GM12878 (cell line): ENCODE data around the gene PRMT1. TPM values are rescaled to one million over a fixed set of nuclear protein-coding genes. Genes with fewer than 3 reads are reported as not detected.

ENCODE experiments used
- ASH2L ChIP-seq: fragments of 300-600, 200-600 bp; sonication (generic); IDR thresholded peaks from 2 replicates; pipeline ENCODE4 v1.6.1; 2017; ENCODE audit warnings: low read depth, mild to moderate bottlenecking, borderline replicate concordance
- CHD2 ChIP-seq: IDR thresholded peaks from 2 replicates; pipeline ENCODE4 v1.6.1; 2011; ENCODE audit warnings: low read depth, low read length, improper control_type of control experiment, borderline replicate concordance
- ESRRA ChIP-seq: IDR thresholded peaks from 2 replicates; pipeline ENCODE4 v1.6.1; 2012; ENCODE audit warnings: mild to moderate bottlenecking, low read length, improper control_type of control experiment
- EZH2 ChIP-seq: IDR thresholded peaks from 2 replicates; pipeline ENCODE4 v1.6.1; 2012; ENCODE audit warnings: low read depth, mild to moderate bottlenecking, control low read depth, inconsistent platforms, low read length, borderline replicate concordance; ENCODE audit not compliant: control insufficient read depth
- FOXM1 ChIP-seq: IDR thresholded peaks from 2 replicates; pipeline ENCODE4 v1.6.1; 2012; ENCODE audit warnings: low read depth, mild to moderate bottlenecking, inconsistent platforms, low read length, moderate library complexity
- HCFC1 ChIP-seq: fragments of 150-350 bp; IDR thresholded peaks from 2 replicates; pipeline ENCODE4 v1.6.1; 2014; ENCODE audit warnings: low read length
- HDAC6 ChIP-seq: fragments of 200-600 bp; sonication (generic); IDR thresholded peaks from one replicate; pipeline ENCODE4 v1.8.0; 2017; ENCODE audit warnings: antibody characterized with exemption; ENCODE audit not compliant: unreplicated experiment
- HDGF ChIP-seq: fragments of 450-650 bp; IDR thresholded peaks from 2 replicates; pipeline ENCODE4 v1.6.1; 2016; ENCODE audit warnings: antibody characterized with exemption
- IKZF2 ChIP-seq, 2 experiments: fragments of 450-650 bp; IDR thresholded peaks; 2 replicates each; pipeline ENCODE4 v1.6.1; 2017; ENCODE audit warnings: mild to moderate bottlenecking in 2 of 2, moderate library complexity in 2 of 2
- NR2C1 ChIP-seq: fragments of 450-650 bp; IDR thresholded peaks from 2 replicates; pipeline ENCODE4 v1.6.1; 2017; ENCODE audit warnings: antibody characterized with exemption, mild to moderate bottlenecking, moderate library complexity
- NR2C2 ChIP-seq: IDR thresholded peaks from 2 replicates; pipeline ENCODE4 v1.6.1; 2011; ENCODE audit warnings: borderline replicate concordance, low read depth; ENCODE audit not compliant: control insufficient read depth, insufficient read length
- SMAD5 ChIP-seq: IDR thresholded peaks from 2 replicates; pipeline ENCODE4 v1.6.1; 2016; ENCODE audit warnings: antibody characterized with exemption, low read depth
- SPI1 ChIP-seq: IDR thresholded peaks from 2 replicates; pipeline ENCODE4 v1.6.1; 2011; ENCODE audit warnings: low read depth, mild to moderate bottlenecking, low read length, moderate library complexity, borderline replicate concordance; ENCODE audit not compliant: insufficient read depth
- STAT1 ChIP-seq: fragments of 450-650 bp; conservative IDR thresholded peaks from 2 replicates; pipeline ENCODE4 v1.6.1; 2014; ENCODE audit warnings: antibody characterized with exemption, mild to moderate bottlenecking
- TCF7 ChIP-seq: IDR thresholded peaks from 2 replicates; pipeline ENCODE4 v1.6.1; 2014; ENCODE audit warnings: antibody characterized with exemption, borderline replicate concordance
- ZNF384 ChIP-seq: IDR thresholded peaks from 2 replicates; pipeline ENCODE4 v1.6.1; 2012; ENCODE audit warnings: low read depth, mild to moderate bottlenecking, low read length, improper control_type of control experiment, borderline replicate concordance
- ZSCAN29 ChIP-seq: fragments of 450-650 bp; IDR thresholded peaks from 2 replicates; pipeline ENCODE4 v1.6.1; 2017; ENCODE audit warnings: mild to moderate bottlenecking, moderate library complexity
- polyA plus RNA-seq, 11 experiments: library from polyadenylated mRNA; depleted of rRNA in 4 of 11; unstranded in 6 of 11; stranded (reverse) in 5 of 11; fragments of >200 nt; fragmentation: Nextera tagmentation in 4 of 11; fragmentation: Illumina TruSeq in 1 of 11; extraction: Ambion mirVana in 4 of 11; extraction: Trizol in 1 of 11; gene quantifications; 1 replicate in 1 of 11; 2 replicates in 10 of 11; pipeline versions ENCODE4 v1.2.1 to v1.2.3, GENCODE V29; 2011 to 2016; ENCODE audit warnings: inconsistent platforms in 2 of 11, missing spikeins in 2 of 11, low read depth in 1 of 11
- total RNA-seq, 4 experiments: library from RNA; depleted of rRNA in 3 of 4; stranded (reverse); fragments of >200 nt in 3 of 4; fragmentation: Illumina TruSeq in 1 of 4; extraction: Trizol in 1 of 4; gene quantifications; 2 replicates each; pipeline versions ENCODE4 v1.2.1 to v1.2.3, GENCODE V29; 2013 to 2021
- TF ChIP-seq, protein P1 (sequence below): IDR thresholded peaks from 2 replicates; pipeline ENCODE4 v1.6.1; 2012; ENCODE audit warnings: low read depth, low read length, improper control_type of control experiment
- TF ChIP-seq, protein P2 (sequence below): fragments of 450-650 bp; IDR thresholded peaks from 2 replicates; pipeline ENCODE4 v1.6.1; 2016; ENCODE audit warnings: mild to moderate bottlenecking, moderate library complexity, borderline replicate concordance
- TF ChIP-seq, protein P3 (sequence below): fragments of 450-650 bp; IDR thresholded peaks from 2 replicates; pipeline ENCODE4 v1.6.1; 2018; ENCODE audit warnings: mild to moderate bottlenecking, low read depth, moderate library complexity; ENCODE audit not compliant: partially characterized antibody
- TF ChIP-seq, protein P4 (sequence below): fragments of 450-650 bp; IDR thresholded peaks from 2 replicates; pipeline ENCODE4 v1.6.1; 2016; ENCODE audit warnings: mild to moderate bottlenecking

PRMT1 gene
- total and polyA plus RNA-seq, 10 of the 15 experiments (the other 5 are each of a cell fraction or from before 2014, with no cell fraction given), result 19.9 to 667 (median 444) TPM

DNA sequence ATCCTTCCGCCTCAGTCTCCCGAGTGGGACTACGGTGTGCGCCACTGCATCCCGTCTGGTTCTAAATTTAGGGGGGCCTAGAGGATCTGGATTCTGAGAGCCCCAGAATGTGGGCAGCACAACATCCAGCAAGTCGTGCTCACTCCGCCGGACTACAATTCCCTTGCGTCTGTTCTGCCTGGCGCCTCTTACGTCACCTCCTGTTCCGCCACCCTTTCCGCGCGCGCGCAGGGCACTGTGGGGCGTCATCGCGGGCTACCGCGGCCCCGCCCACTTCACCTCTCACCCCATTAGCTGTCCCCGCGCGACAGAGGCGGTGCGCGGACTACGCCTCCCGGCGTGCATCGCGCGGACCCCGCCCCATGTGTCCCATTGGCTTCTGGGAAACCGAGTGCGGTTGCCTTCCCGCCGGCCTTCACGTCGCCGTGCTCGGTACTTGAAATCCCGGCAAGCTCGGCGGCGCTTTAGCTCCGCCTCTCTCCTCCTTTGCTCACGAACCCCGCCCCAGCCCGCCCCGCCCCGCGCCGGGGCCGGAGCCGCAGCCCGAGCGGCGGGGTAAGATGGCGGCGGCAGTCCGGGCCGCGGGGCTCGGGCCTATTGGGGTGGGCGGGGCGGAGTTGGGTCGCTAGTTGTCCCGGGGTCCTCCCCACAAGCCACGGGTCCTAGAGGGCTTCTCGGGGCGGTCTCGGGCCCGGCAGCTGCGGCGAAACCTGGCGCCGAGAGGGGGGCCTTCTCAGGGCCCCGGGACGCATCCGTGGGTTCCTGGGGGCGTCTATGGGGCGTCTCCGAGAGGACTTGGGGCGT, 35.2 kb upstream of the PRMT1 start, which contains the start of gene SCAF1 (continued):
- TF ChIP-seq NR2C2 (peak; percentile 64), SMAD5 (0 out of 2 replicates have a peak, but pooled peaks have one; percentile 41), STAT1 (no peak), SPI1 (no peak), NR2C1 (peak; percentile 97), ZSCAN29 (no peak), ZNF384 (no peak), CHD2 (peak; percentile 96), IKZF2 (IDR thresholded peaks at IDR 0.05) (no peak), FOXM1 (no peak), ESRRA (no peak), TCF7 (no peak), HDAC6 (no peak), HCFC1 (peak; percentile 97), EZH2 (no peak), HDGF (peak; percentile 95), ASH2L (no peak)
- TF ChIP-seq, protein P1, sequence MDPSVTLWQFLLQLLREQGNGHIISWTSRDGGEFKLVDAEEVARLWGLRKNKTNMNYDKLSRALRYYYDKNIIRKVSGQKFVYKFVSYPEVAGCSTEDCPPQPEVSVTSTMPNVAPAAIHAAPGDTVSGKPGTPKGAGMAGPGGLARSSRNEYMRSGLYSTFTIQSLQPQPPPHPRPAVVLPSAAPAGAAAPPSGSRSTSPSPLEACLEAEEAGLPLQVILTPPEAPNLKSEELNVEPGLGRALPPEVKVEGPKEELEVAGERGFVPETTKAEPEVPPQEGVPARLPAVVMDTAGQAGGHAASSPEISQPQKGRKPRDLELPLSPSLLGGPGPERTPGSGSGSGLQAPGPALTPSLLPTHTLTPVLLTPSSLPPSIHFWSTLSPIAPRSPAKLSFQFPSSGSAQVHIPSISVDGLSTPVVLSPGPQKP, result peak; percentile 81; the same call in 1 of the 2 replicates
- TF ChIP-seq, protein P2, sequence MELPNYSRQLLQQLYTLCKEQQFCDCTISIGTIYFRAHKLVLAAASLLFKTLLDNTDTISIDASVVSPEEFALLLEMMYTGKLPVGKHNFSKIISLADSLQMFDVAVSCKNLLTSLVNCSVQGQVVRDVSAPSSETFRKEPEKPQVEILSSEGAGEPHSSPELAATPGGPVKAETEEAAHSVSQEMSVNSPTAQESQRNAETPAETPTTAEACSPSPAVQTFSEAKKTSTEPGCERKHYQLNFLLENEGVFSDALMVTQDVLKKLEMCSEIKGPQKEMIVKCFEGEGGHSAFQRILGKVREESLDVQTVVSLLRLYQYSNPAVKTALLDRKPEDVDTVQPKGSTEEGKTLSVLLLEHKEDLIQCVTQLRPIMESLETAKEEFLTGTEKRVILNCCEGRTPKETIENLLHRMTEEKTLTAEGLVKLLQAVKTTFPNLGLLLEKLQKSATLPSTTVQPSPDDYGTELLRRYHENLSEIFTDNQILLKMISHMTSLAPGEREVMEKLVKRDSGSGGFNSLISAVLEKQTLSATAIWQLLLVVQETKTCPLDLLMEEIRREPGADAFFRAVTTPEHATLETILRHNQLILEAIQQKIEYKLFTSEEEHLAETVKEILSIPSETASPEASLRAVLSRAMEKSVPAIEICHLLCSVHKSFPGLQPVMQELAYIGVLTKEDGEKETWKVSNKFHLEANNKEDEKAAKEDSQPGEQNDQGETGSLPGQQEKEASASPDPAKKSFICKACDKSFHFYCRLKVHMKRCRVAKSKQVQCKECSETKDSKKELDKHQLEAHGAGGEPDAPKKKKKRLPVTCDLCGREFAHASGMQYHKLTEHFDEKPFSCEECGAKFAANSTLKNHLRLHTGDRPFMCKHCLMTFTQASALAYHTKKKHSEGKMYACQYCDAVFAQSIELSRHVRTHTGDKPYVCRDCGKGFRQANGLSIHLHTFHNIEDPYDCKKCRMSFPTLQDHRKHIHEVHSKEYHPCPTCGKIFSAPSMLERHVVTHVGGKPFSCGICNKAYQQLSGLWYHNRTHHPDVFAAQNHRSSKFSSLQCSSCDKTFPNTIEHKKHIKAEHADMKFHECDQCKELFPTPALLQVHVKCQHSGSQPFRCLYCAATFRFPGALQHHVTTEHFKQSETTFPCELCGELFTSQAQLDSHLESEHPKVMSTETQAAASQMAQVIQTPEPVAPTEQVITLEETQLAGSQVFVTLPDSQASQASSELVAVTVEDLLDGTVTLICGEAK, result peak; percentile 91
- TF ChIP-seq, protein P3, sequence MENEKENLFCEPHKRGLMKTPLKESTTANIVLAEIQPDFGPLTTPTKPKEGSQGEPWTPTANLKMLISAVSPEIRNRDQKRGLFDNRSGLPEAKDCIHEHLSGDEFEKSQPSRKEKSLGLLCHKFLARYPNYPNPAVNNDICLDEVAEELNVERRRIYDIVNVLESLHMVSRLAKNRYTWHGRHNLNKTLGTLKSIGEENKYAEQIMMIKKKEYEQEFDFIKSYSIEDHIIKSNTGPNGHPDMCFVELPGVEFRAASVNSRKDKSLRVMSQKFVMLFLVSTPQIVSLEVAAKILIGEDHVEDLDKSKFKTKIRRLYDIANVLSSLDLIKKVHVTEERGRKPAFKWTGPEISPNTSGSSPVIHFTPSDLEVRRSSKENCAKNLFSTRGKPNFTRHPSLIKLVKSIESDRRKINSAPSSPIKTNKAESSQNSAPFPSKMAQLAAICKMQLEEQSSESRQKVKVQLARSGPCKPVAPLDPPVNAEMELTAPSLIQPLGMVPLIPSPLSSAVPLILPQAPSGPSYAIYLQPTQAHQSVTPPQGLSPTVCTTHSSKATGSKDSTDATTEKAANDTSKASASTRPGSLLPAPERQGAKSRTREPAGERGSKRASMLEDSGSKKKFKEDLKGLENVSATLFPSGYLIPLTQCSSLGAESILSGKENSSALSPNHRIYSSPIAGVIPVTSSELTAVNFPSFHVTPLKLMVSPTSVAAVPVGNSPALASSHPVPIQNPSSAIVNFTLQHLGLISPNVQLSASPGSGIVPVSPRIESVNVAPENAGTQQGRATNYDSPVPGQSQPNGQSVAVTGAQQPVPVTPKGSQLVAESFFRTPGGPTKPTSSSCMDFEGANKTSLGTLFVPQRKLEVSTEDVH, result peak; percentile 67
- TF ChIP-seq, protein P4, sequence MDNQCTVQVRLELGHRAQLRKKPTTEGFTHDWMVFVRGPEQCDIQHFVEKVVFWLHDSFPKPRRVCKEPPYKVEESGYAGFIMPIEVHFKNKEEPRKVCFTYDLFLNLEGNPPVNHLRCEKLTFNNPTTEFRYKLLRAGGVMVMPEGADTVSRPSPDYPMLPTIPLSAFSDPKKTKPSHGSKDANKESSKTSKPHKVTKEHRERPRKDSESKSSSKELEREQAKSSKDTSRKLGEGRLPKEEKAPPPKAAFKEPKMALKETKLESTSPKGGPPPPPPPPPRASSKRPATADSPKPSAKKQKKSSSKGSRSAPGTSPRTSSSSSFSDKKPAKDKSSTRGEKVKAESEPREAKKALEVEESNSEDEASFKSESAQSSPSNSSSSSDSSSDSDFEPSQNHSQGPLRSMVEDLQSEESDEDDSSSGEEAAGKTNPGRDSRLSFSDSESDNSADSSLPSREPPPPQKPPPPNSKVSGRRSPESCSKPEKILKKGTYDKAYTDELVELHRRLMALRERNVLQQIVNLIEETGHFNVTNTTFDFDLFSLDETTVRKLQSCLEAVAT, result no peak
